Iris pigment epithelial cell (primary cell): ENCODE data around the gene CPT1A.
A peak's percentile ranks its signal among the peaks of the same experiment; 100 is the strongest.

Experiments
- DNase-seq: peaks from one replicate; pipeline ENCODE4 v3.0.0-alpha.2; 2011; ENCODE audit warnings: low read depth

The CPT1A gene

DNA sequence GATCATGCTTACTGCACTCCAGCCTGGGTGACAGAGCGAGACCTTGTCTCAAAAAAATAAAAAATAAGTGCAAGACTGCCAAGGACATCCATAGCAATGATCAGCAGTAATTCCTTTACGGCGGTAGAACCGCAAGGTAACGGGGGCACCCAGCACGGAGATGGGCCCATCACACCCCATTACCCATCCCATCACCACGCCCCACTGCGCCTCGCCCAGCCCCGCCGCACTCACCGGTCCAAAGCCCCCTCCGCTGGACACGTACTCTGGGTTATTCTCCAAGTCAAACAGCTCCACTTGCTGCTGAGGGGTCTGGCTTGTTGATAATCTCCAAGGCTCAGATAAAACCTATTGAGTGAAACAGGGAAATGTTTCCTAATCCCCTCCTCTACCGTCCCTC lies 81.7 kb downstream of the CPT1A start:
- DNase-seq: no peak

DNA sequence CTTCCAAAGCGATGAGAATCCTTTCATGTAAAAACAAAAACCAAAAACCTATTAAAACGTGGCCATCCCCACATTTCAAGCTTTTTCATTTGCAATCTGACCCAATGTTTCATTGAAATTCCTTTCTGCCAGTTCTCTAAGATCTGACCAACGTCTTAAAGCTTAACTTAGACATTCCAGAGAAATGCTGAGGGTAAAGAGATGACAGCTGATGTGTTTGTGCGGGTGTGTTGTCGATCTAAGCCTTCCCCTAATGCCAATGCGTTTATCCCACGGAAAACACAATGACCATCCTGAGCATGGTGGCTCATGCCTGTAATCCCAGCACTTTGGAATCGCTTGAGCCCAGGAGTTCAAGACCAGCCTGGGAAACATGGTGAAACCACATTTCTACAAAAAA lies 84.0 kb downstream of the CPT1A start:
- DNase-seq: no peak

DNA sequence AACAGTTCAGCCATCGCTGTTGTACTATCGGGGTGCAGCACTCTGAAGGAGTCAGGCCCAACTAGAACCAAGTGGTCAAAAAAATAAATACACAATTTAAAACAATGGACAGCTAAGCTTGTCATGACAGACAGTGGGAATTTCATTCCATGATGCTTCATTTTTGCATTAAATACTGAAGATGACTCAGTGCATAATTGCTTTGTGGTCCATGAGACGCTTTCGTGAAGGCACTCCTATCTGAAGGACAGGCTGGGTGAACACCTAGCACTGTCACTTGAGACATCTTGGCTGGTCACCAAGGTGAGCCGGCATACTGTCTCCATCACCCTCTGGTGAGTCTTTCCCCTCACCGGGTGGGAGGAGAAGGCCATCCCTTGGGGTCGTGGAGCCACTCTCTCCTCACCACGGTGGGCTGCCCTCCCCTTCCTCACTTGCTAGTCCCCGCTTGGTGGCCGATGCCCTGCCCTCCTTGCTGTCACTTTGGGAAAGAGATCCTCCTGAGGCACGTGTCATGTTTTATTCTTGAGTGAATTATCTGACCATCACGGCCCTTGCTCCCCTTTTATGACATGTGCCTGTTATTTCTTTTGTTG lies 85.4 kb downstream of the CPT1A start:
- DNase-seq: no peak

DNA sequence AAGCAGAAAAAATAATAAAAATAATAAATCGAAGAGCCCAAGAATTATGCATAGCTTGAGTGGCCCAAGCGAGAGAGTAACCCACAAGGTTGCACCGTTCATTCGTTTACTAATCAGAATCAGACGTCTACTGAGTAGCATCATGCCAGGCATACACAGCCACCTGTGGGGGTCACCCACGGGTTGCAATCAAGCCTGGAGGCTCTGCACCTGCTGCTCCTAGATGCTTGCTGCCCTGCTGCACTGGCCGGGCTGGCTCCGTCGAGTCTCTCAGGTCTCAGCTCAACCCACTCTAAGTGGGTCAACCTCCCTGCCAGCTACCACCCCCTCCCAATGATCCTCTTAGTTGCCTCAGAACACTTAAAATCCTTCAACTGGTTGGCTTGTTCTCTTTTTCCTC lies 88.4 kb downstream of the CPT1A start:
- DNase-seq: no peak

DNA sequence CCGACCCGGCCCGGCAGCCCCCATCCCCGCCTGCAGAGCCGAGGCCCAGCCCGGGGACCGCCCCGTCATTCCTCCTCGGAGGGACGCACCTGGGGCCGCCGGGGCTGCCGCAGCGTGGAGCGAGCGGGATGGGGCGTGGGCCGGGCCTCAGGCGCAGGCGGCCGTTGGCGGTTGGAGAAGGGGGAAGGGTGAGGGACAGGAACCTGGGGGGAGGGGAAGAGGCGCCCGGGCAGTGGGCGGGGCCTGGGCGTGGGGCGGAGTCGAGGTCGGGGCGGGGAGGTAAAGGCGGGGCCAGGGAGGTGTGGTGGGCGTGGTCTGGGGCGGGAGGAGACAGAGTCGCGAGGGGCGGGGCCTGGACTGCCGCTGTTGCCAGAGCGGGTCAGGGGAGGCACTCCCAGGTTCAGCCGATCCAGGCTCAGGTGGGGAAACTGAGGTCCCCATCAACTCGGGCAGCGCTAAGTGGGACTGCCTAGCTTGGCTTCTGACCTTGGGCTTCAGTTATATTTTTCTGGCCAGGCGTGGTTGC lies 90.3 kb downstream of the CPT1A start, which contains the start of gene TESMIN:
Gene TESMIN (minus strand): TSS at position 190 of the 526 bp plus-strand sequence. CDS start 860 bp downstream, outside the sequence.
- peak; percentile 62 for DNase-seq

DNA sequence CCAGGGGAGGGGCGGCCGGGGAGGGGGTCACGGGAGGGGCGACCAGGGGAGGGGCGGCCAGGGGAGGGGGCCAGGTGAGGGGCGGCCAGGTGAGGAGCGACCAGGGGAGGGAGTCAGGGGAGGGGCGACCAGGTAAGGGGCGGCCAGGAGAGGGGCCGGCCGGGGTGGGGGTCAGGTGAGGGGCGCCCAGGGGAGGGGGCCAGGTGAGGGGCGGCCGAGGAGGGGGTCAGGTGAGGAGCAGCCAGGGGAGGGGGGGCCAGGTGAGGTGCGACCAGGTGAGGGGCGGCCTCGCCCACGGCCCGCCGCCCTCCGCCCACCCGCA lies 90.8 kb downstream of the CPT1A start:
- no peak for DNase-seq

DNA sequence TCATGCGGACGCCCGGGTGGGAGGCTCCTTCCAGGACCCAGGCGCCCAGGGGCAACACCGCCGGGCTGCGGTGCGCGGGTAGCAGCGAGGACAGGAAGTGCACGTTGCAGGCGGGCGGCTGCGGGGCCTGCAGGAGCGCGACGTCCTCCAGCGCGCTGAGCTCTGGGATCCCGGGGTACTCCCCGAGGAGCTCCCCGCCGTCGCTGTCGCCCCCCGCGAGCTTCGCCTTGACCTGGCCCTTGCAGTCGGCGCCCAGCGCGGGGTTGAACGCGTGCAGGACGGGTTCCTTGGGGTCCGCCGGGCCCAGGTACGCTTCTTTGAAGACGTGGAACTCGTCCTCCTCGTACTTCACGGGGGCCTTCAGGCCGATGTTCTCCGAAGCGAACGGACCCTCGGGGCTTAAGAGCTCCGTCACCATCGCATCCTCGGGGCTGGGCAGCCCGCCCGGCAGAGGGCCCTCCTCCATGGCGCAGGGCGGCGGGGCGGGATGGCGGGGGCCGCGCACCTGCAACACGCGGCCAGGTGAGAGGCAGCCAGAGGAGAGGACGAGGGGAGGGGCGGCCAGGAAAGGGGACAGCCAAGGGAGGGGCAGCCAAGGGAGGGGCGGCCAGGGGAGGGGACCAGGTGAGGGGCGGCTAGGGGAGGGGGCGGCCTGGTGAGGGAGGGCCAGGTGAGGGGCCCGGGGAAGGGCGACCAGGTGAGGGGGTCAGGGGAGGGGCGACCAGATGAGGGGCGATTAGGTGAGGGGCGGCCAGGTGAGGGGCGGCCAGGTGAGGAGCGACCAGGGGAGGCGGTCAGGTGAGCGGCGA lies 91.3 kb downstream of the CPT1A start:
- DNase-seq: no peak

DNA sequence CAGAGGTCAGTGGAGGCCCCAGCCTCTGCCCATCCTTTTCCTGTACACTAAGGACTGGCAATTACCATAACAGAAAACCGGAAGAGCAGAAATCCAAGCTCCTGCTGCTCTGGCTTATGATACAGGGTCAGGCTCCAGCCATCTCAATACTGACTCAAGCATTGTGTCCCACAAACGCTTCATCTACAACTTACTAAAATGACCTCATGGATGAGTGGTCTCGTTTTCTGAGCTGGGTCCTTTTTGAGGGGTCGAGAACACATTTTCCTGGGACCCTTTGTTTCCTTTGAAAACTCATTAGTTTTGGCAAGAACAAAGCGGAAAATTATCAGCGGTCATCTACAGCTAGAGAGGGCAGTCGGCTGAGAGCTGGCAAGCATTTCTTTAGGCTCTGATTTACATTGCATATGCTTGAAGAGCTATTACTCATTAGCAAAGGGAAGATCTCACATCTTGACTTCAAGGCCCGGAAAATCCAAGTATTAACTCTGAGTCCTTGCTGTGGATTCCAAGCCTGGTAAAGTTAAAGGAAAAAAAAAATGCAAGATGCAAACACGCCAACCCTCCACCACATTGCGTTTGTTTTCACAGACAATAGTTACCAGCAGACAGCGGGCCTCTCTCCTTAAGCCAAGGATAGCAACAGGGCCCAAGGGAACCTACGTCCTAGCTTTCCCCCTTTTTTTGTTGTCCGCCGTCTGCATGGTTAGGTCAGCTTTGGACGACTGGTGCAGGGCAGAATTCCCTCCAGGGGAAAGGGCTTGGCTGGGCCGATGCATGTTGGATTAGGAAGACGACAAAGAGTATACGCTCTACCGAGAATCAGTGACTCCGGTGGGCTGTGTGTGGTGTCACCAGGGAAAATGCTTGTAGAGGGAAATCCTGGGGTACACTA lies 92.2 kb downstream of the CPT1A start:
- DNase-seq: peak; percentile 11

DNA sequence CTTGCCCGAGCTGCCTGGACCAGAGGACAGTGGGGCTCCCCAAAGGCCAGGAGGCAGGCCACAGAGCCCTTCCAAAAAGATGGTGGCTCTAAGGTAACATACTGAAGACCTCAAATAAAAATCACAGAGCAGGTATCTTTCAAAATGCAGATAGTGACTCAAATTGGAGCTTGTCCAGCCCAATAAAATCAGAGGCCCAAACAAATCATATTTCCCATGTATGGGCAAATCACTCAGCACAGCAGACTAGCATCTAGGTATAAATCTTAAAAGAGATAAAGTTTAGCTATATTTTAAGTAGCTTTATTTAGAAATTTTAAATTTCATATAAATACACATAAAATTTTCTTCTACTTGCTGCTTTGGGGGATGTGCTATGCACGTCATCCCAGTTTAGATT lies 93.7 kb downstream of the CPT1A start:
- DNase-seq: no peak

DNA sequence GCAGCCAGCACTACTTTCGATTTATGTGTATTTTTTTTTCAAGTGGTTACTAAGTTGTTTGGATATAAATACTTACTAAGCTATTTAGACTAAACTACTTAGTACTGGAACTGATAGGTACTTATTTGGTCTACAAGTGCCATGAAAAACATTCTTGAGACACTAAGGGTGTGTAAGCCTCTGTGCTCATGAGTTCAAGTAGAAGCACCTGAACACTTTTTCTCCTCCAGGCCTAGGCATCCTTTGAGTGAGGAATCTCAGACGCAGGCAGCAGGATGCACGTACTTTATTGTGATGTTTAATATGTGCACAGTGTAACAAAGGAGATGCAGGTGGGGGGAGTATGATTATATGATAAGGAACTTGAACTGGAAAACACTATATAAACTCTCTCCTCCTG lies 98.2 kb downstream of the CPT1A start:
- no peak for DNase-seq

DNA sequence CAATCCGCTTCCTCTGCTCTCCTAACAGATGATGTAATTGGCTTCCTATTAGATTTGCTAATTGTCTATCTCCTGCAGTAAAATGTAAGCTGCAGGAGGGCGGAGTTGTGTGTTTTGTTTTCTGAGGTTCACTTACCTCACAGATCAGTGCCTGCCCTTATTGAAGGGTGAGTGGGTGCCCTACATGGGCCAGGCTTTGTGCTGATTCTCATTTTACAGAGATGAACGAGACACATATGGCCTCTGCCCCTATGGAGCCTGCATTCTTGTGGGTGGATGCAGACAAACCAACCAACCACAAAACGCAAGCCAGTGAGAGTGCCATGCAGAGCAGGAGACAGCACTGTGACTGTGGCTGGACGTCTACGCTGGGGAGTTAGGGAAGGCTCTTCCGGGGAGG lies 100.3 kb downstream of the CPT1A start:
- DNase-seq: no peak

DNA sequence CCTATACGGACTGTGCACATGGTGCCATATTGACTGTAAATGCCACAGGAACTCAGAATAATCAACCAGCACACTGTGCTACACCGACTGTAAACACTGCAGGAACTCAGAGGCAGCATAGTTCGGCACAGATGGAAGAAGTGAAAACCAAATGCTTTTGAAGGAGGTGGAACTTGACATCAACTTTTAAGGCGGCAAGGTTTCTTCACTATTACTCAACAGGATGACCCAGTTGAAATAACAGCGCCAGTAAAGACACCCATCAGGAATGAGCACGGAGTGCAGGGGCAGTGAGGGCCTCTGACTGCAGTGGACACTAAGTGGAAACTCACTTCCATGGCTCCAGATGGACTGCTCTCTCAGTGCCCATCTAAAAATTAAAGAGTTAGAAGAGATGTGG lies 106.1 kb downstream of the CPT1A start:
- DNase-seq: no peak

DNA sequence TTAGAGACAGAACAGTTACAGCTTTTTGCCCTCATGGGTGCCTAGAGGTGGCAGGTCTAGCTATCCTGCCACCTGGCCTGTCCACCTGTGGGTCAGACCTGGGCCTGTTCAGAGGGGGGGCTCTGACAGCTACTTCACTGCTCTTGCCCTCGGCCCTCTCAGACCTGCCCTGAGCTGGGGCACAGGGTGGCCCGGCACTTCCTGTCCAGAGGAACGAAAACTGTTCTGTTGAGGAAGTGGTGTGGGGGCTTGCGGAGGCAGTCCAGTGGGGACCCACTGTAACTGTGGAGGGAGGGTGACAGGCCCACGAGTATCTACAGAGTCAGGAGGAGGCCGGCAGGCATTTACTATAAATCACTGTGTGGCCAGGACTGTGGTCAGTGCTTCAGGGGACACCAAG lies 106.6 kb downstream of the CPT1A start:
- DNase-seq: no peak

DNA sequence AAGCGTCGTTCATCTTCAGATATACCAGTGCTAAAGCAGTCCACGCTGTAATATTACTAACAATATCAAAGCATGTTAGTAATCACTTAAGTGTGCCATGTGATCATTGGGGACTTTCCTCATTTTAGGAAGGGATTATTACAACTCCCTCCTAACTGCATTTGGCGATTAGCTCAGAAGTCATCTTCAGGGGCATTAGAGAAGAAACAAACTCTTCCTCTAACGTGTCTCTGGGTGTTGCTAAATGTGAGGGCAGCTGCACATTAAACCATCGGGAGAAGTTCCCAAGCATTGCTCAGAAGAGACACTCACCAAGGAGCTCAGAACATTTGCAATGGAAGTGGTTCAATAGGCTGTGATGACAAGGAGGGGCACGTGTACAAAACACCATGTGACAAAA lies 107.6 kb downstream of the CPT1A start:
- DNase-seq: no peak

DNA sequence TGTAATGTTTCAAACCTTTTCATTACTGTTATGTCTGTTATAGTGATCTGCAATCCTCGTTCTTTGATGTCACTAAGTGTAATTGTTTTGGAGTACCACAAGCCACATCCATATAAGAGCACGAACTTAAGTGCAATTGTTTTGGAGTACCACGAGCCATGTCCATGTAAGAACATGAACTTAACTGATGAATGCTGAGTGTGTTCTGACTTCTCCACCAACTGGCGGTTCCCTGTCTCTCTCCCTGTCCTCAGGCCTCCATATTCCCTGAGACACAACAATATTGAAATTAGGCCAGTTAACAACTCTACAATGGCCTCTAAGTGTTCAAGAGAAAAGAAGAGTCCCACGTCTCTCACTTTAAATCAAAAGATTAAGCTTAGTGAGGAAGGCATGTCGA lies 113.9 kb downstream of the CPT1A start:
- no peak for DNase-seq

DNA sequence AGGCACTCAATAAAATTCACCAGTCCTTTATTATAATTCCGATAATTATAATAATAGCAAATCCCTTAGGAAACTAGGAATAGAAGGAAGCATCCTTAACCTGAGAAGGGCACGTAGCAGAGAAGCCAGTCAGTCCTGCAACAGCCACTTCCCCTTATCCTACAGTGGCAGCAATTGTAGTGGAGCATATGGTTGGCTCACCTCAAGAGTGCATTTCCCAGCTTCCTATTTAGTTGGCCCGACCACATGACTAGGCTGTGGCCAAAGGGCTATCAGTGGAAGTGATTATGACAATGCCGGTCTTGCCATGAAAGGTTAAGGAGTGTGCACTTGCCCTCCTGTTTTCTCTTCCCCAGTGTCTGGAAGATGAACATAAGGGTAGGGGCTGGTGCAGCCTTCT lies 117.4 kb downstream of the CPT1A start:
- no peak for DNase-seq

DNA sequence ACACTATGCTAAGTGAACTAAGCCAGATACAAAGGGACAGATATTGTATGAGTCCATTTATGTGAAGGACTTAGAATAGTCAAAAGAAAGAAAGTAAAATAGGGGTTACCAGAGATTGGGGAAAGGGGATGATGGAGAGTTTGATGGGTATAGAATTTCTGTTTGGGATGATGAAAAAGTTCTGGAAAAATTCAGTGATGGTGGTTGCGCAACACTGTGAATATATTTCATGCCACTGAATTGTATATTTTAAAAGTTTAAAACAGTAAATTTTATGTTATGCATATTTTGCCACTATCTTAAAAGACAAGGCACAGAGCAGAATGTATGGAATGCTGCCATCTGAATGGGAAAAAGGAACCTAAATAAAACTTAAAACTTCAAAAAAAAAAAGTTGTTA lies 119.6 kb downstream of the CPT1A start:
- no peak for DNase-seq

DNA sequence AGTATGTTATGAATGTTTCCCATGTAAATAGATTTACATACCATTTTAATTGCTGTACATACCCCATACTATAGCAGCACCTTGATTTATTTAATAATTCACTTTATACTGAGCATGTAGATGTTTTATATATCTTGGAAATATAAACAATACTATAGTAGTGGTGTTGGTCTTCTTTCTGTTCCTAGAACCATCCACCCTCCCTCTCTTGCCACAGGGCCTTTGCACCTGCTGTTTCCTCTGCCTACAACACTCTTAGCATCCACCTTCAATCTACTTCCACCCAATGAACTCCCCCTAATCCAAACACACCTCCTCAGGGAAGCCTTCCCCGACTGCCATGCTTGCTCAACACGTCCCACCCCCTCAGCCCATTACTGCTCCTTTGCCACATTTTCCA lies 120.6 kb downstream of the CPT1A start:
- no peak for DNase-seq

DNA sequence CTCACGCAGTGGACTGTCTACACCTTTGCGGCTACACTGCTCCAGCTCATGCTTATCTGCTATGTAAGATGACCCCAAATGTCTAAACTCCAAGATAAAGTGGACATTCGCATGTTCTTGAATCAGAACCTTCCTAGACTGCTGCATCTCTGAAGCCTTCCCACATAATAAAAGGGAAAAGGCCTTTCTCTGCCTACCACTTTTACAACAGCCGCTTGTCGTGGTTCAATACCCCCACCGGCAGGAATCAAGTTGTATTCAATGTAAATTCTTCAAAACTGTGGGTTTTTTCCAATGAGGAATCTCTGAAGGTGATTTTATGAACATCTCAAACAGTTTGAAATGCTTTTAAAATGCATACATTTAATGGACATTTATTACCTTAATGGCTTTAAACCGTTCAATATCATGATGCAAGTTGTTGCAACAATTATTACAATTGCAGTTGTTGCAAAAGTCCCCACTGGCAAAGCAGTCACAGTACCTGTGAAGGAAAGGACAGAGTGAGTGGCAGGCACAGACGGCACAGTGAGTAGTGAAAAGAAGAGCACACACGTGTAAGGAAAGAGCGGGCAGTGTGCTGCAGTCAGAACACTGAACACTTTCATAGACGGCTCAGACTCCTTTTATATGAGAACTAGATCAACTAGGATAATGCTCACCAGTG lies 126.1 kb downstream of the CPT1A start:
- DNase-seq: no peak

DNA sequence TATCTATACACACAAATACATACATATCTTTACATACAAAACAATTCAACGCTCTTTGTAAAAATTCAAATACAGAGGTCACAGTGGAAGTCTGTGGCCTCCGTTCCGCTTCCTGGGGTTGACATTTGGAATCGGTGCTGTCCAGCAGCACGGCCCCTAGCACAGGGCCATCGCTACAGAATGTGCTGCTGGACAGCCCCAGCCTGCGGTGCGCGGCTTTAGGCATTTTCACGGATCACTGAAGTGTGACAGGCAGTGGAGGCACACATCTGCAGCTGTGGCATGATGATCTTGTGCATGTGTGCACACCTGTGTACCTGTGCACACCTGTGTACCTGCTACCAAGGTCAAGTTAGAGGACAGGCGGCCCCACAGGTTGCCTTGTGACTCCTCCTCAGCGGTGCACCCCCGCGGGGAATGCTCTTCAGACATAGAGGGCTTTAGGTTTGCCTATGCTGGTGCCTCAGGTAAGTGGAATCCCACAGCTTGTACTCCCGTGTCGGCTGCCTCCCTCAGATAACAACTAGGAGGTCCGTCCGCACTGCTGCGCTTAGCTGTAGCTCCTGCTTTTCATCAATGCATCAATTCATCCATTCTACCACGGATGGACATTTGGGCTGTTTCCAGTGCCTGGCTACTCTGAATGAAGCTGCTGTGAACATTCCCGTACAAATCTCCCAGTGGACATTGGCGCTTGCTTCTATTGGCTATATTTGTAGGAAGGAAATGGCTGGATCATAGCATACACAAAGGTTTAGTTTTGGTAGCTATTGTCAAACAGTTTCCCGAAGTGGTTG lies 127.5 kb downstream of the CPT1A start:
- no peak for DNase-seq

DNA sequence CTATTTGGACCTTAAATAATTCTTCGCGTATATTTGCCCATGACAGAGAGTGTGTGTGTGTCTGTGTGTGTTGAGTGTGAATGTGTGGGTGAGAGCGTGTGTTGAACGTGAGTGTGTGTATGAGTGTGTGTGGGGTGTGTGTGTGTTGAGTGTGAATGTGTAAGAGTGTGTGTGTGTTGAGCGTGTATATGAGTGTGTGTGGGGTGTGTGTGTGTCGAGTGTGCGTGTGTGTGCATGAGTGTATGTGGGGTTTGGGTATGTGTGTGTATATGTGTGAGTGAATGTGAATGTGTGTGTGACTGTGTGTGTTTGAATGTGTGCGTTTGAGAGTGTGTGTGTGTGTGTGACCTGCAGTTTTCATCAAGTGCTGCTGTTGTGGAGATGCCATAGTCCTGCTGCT lies 130.6 kb downstream of the CPT1A start:
- DNase-seq: no peak
